Aorta (tissue), 5 donors: ENCODE measurements around the gene SOX5. TPM values are rescaled to one million over a fixed set of nuclear protein-coding genes. Genes with fewer than 3 reads are reported as not detected.
"Not testable (repeated sequence)": the region's sequence is repeated elsewhere in the genome, so short reads cannot be mapped to it uniquely, and the experiment has no call there.

Experiments used
- ATAC-seq: fragments of 200-7000 bp; cut with Tn5 transposase; one replicate; pipeline ENCODE4 v1.9.1; 2022; ENCODE audit warnings: moderate library complexity; ENCODE audit not compliant: low FRiP score
- DNase-seq, 2 donors: peaks; one replicate each; pipeline ENCODE4 v3.0.0-alpha.2; 2020
- H3K27ac ChIP-seq, 2 donors: one replicate each; pipeline ENCODE4 v1.5.1; 2013; ENCODE audit warnings: low read length in 2 of 2, mild to moderate bottlenecking in 2 of 2, moderate library complexity in 2 of 2, control low read depth in 1 of 2, inconsistent platforms in 1 of 2, low read depth in 1 of 2
- H3K27me3 ChIP-seq, 2 donors: one replicate each; pipeline ENCODE4 v1.6.1; 2013; ENCODE audit warnings: control low read depth in 1 of 2, low read length in 1 of 2, mild to moderate bottlenecking in 1 of 2, moderate library complexity in 1 of 2; ENCODE audit not compliant: insufficient read depth in 2 of 2, control insufficient read depth in 1 of 2
- H3K36me3 ChIP-seq, 2 donors: one replicate each; pipeline ENCODE4 v1.6.1; 2013; ENCODE audit warnings: control low read depth in 1 of 2, low read length in 1 of 2, mild to moderate bottlenecking in 1 of 2; ENCODE audit not compliant: insufficient read depth in 2 of 2, control insufficient read depth in 1 of 2
- H3K4me1 ChIP-seq, 2 donors: one replicate each; pipeline ENCODE4 v1.6.1; 2013; ENCODE audit warnings: low read length in 2 of 2, control low read depth in 1 of 2, mild to moderate bottlenecking in 1 of 2, moderate library complexity in 1 of 2; ENCODE audit not compliant: insufficient read depth in 2 of 2, control insufficient read depth in 1 of 2
- H3K4me3 ChIP-seq, 2 donors: one replicate each; pipeline ENCODE4 v1.5.1; 2013; ENCODE audit warnings: low read length in 2 of 2, control low read depth in 1 of 2, mild to moderate bottlenecking in 1 of 2
- H3K9me3 ChIP-seq: one replicate; pipeline ENCODE4 v1.6.1; 2013; ENCODE audit warnings: mild to moderate bottlenecking, low read length; ENCODE audit not compliant: control insufficient read depth
- WGBS, 2 donors: extraction: QIAGEN DNeasy Blood & Tissue Kit; methylation state at CpG; one replicate each; pipeline ENCODE4 v1.1.7; 2013; 5-methylcytosine and 5-hydroxymethylcytosine counted together
- intact Hi-C, 2 donors: fragments of 100-400 bp; cut with DNase I; formaldehyde crosslinking; loops; one replicate each; pipeline versions ENCODE4 v1.14.2 to v1.15.0; 2022
- polyA plus RNA-seq, 2 donors: library from polyadenylated mRNA; stranded (reverse); fragments of 200-250 nt; gene quantifications; one replicate each; pipeline ENCODE4 v1.2.3, GENCODE V29; 2013
- total RNA-seq, 2 donors: library from RNA; stranded (reverse); fragmentation: NEBNext Ultra II Directional; extraction: Animal tissue kit (Norgen Biotek cat#: 25700); gene quantifications; one replicate each; pipeline ENCODE4 v1.2.1, GENCODE V29; 2021
- donor health status: healthy with polysubstance abuse.
- donor health status: Bipolar disorder and iron deficiency.
- donor health status: DM: no; HTN: no; CAD: no.
- donor health status: DM: no; HTN: no; CAD: no.
- donor health status: DM: yes; HTN: yes; CAD: no.

The SOX5 gene
- total and polyA plus RNA-seq, 4 donors = 2.1 to 58.3 (median 29.2) TPM

DNA sequence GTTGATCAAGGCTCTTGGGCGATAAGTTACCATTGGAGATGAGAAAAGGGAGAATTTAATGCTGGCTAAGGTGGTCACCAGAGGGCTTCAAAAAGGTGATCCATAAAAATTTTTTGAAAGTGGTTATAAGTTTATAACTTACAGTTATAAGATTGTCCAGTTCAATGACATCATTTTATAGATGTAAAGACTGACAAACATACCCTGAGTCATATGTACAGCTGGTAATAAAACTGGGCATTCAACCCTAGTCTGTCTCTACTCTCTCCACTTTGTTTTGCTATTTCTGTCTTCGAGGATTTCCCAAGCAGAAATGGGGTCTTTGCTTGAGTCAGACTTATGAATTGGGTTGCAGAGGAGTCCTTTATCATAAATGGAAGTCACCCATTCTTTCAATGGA lies 454.0 kb downstream of the SOX5 start:
- Histone ChIP-seq H3K36me3 (no peaks in the 10 kb centered on the region), H3K9me3 (peaks cover 2% of the 10 kb centered on the region), H3K27ac (no peak overlapping the region), H3K4me3 (no peak overlapping the region), H3K27me3 (no peaks in the 10 kb centered on the region), H3K4me1 (peaks cover 0 to 2% of the 10 kb centered on the region in 2 donors)
- intact Hi-C loops = no loop called here
- 78 to 88% methylated on average over 2 of the region's 2 CpGs for WGBS, 2 donors
- DNase-seq (no peak), ATAC-seq (no peak)

DNA sequence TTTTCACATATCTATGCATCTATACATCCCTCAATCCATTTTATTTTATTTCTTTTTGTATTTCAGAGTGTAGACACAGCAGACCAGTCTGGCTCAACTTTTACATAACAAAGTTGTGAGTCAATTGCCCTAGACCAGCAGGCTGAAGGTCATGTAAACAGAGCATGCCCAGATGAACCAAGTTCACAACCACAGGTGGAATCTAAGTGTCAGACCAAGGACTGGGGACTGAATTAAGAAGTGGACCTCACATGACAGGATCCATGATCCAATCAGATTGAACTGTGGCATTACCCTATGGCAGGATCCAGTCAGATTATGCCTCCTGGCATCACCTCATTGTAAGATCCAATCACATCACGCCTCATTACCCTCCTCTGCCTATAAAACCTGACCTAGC lies 455.8 kb downstream of the SOX5 start:
- intact Hi-C loops = no loop called here
- no peak overlapping the region for H3K4me3 ChIP-seq
- no peaks in the 10 kb centered on the region for H3K36me3 ChIP-seq
- H3K27me3 ChIP-seq = no peaks in the 10 kb centered on the region
- DNase-seq (no peak), ATAC-seq (no peak)
- WGBS, 2 donors = 95 to 96% methylated on average over 1 of the region's 1 CpG
- peaks cover 0 to 2% of the 10 kb centered on the region in 2 donors for H3K4me1 ChIP-seq
- peaks cover 2% of the 10 kb centered on the region for H3K9me3 ChIP-seq
- H3K27ac ChIP-seq = no peak overlapping the region

DNA sequence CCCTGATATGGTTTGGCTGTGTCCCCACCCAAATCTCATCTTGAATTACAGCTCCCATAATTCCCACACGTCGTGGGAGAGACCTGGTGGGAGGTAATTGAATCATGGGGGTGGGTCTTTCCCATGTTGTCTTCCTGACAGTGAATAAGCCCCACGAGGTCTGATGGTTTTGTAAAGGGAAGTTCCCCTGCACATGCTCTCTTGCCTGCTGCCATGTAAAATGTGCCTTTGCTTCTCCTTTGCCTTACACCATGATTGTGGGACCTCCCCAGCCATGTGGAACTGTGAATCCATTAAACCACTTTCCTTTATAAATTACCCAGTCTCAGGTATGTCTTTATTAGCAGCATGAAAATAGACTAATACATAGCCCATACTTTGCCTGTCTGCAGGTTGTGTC lies 458.4 kb downstream of the SOX5 start:
- H3K36me3 ChIP-seq, H3K4me3 ChIP-seq, H3K9me3 ChIP-seq, ATAC-seq, H3K27me3 ChIP-seq, DNase-seq, H3K27ac ChIP-seq, intact Hi-C loops, H3K4me1 ChIP-seq: not testable (repeated sequence)
- WGBS, 2 donors = 85 to 87% methylated on average over 3 of the region's 3 CpGs

DNA sequence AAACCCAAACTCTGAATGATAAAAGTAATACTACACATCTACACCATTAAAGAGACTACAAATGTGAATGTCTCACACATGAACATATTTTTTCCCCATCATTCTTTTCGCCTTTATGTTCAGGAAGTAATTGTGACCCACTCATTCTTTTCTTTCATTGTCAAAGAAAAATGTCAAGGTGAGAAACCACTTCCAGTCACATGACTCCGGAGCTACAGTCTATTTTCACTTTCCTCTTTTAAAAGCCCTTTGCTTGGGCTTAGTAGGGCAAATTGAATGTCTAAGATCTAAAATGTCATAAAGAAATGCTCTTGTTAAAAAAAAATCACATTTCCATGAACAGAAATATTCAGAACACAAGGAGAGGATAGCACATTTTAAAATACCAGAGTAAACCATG lies 461.3 kb downstream of the SOX5 start:
- Histone ChIP-seq H3K4me3 (no peak overlapping the region), H3K9me3 (no peaks in the 10 kb centered on the region), H3K27me3 (no peaks in the 10 kb centered on the region), H3K36me3 (no peaks in the 10 kb centered on the region), H3K4me1 (peaks cover 0 to 2% of the 10 kb centered on the region in 2 donors), H3K27ac (no peak overlapping the region)
- ATAC-seq (no peak), DNase-seq (no peak)
- intact Hi-C loops = no loop called here
- 87% methylated on average over 2 of the region's 2 CpGs for WGBS, 2 donors

DNA sequence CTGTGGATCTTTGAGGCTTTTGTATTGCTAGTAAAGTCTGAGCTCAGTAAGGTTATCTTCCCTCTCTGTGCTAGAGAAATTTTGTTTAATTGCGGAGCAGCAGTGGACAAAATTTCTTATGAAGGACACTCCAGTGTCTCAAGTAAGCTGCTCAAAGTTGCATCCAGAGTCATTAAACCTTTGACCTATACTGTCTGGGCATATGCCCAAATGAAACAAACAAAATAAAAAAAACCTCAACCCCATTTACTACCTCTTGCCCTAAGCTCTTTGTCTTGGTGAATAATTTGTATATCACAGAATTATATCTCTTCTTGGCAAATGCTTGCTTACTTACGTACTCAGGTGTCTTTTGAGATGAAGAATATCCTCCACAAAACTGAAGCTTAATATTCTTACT lies 465.2 kb downstream of the SOX5 start:
- 95 to 97% methylated on average over 2 of the region's 2 CpGs for WGBS, 2 donors
- no peak overlapping the region for H3K4me3 ChIP-seq
- no peak overlapping the region for H3K27ac ChIP-seq
- no peaks in the 10 kb centered on the region for H3K9me3 ChIP-seq
- H3K27me3 ChIP-seq = no peaks in the 10 kb centered on the region
- intact Hi-C loops = no loop called here
- H3K36me3 ChIP-seq = no peaks in the 10 kb centered on the region
- H3K4me1 ChIP-seq = peaks cover 0 to 2% of the 10 kb centered on the region in 2 donors
- DNase-seq (no peak), ATAC-seq (no peak)

DNA sequence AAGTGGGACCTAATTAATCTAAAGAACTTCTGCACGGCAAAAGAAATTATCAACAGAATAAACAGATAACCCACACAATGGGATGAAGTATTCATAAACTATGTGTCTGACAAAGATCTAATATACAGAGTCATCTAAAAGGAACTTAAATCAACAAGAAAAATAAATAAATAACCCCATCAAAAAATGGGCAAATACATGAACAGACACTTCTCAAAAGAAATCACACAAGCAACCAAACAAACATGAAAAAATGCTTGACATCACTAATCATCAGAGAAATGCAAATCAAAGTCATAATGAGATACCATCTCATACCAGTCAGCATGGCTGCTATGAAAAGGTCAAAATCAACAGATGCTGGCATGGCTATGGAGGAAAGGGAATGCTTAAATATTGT lies 466.9 kb downstream of the SOX5 start:
- Histone ChIP-seq H3K27ac (no peak overlapping the region), H3K36me3 (no peaks in the 10 kb centered on the region), H3K4me1 (peaks cover 0 to 2% of the 10 kb centered on the region in 2 donors), H3K4me3 (no peak overlapping the region), H3K27me3 (no peaks in the 10 kb centered on the region), H3K9me3 (no peaks in the 10 kb centered on the region)
- intact Hi-C loops = no loop called here
- ATAC-seq = no peak
- no peak for DNase-seq
- WGBS, 2 donors = 59 to 64% methylated on average over 1 of the region's 1 CpG
